Measurements from ENCODE around the gene GABARAP.

The GABARAP gene

DNA sequence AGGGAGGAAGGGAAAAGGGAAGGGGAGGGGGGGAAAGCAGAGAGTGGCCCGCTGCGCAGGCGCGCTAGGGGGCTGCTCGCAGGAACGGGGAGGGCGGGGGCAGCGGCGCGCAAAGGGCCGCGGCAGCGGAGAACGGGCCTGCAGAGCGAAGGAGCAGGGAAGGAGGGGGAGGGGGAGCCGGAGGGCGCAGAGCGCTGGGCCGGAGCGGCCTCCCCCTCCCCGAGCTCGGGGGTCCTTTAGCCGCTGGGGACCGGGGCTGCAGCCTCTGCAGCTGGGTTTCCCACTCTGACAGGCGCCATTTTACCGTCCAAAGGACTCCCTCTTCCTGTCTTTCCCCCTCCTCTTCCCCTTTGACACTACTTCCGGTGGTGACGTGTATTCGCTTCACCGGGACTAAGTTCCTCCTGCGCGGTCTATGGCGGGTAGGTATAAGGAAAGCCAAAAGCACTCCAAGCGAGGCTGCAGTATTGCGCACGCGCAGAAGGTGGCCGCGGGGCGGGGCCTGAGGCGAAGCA lies 9.5 kb upstream of the GABARAP start, which contains the start of gene CTDNEP1:
Gene CTDNEP1, minus strand, starts transcription at position 74 of the 515 bp plus-strand sequence. CDS start 438 bp downstream, outside the sequence.
- peaks cover 27% of the 10 kb centered on the region for H3K36me3 Mint-ChIP-seq (ENCODE audit: low read depth)
- H3K4me1 Mint-ChIP-seq = peaks cover 51% of the 10 kb centered on the region
- DNase-seq = peak; percentile 99
- peak within 1 kb of the TSS; percentile 100 for H3K27ac Mint-ChIP-seq
- no peaks in the 10 kb centered on the region for H3K9me3 Mint-ChIP-seq
- peaks cover 2% of the 10 kb centered on the region for H3K27me3 Mint-ChIP-seq (ENCODE audit: low read depth, poor library complexity)
- TF ChIP-seq, protein P1, sequence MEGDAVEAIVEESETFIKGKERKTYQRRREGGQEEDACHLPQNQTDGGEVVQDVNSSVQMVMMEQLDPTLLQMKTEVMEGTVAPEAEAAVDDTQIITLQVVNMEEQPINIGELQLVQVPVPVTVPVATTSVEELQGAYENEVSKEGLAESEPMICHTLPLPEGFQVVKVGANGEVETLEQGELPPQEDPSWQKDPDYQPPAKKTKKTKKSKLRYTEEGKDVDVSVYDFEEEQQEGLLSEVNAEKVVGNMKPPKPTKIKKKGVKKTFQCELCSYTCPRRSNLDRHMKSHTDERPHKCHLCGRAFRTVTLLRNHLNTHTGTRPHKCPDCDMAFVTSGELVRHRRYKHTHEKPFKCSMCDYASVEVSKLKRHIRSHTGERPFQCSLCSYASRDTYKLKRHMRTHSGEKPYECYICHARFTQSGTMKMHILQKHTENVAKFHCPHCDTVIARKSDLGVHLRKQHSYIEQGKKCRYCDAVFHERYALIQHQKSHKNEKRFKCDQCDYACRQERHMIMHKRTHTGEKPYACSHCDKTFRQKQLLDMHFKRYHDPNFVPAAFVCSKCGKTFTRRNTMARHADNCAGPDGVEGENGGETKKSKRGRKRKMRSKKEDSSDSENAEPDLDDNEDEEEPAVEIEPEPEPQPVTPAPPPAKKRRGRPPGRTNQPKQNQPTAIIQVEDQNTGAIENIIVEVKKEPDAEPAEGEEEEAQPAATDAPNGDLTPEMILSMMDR (IDR thresholded peaks at IDR 0.05) = no peak
- H3K4me3 Mint-ChIP-seq = peak within 1 kb of the TSS; percentile 98

DNA sequence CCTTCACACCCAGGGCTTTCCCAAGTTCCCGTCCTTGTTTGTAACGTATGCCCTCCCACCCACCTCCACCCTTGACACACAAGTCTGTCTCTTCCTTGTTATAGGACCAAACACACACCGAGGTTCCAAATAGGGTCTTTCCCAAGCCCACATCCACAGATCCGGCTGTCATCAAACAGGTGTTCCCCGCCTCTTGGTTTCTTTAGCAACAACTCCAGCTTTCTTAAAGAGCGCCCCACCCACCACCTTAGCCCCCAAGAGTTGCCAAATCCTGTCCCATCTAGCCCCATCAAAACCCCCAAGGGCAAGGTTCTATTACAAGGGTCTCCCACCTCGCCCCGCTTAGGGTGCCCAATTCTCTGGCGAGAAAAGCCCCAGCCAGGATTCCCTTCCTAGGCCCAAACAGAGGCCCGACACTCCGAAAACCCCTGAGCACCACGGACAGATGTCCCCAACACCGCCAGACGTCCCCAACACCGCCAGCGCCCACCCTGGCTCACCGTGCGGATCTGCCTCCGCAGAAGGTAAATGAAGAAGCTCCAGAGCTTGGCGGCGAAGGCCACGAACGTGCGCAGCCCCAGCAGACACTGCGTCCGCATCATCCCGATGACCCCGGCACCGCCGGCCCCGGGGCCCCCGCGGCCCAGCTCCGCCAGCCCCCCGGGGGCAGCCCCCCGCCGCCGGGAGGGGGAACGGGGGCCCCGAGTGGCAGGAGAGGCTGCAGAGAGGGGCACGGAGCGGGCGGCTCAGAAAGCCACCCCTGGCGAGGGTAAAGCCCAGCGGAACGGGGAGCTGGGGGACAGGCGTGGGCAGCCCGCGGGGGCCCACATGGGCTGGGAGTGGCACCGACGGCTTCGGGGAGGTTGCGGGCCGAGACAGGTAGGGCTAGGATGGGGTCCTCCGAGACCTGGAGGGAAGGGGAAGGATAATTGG lies 8.7 kb upstream of the GABARAP start:
- H3K4me1 Mint-ChIP-seq = peaks cover 51% of the 10 kb centered on the region
- TF ChIP-seq, protein P1 (IDR thresholded peaks at IDR 0.05) = no peak
- H3K27ac Mint-ChIP-seq = peak overlapping the region; percentile 97
- H3K36me3 Mint-ChIP-seq (ENCODE audit: low read depth) = peaks cover 29% of the 10 kb centered on the region
- H3K27me3 Mint-ChIP-seq (ENCODE audit: low read depth, poor library complexity) = peaks cover 2% of the 10 kb centered on the region
- peak; percentile 46 for DNase-seq
- peak overlapping the region; percentile 98 for H3K4me3 Mint-ChIP-seq
- no peaks in the 10 kb centered on the region for H3K9me3 Mint-ChIP-seq

DNA sequence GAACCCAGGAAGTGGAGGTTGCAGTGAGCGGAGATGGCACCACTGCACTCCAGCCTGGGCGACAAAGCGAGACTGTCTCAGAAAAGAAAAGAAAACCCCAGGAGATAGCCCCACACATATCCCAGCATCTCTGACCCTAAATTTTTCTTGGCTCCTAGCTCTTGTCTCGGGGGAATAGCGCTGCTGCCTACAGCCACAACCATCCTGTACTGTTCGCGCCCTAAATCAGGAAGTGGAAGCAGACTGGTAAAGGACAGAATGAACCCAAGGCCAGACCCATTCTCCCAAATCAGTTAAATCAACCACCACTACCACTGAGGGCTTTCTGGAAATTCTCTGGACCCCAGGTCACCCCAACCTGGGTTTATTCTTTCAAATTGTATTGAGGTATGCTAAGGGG lies 7.6 kb upstream of the GABARAP start:
- H3K9me3 Mint-ChIP-seq = no peaks in the 10 kb centered on the region
- H3K27ac Mint-ChIP-seq = peak overlapping the region; percentile 93
- H3K4me3 Mint-ChIP-seq = peak overlapping the region; percentile 98
- no peak for DNase-seq
- H3K36me3 Mint-ChIP-seq (ENCODE audit: low read depth) = peaks cover 31% of the 10 kb centered on the region
- peaks cover 50% of the 10 kb centered on the region for H3K4me1 Mint-ChIP-seq
- peaks cover 2% of the 10 kb centered on the region for H3K27me3 Mint-ChIP-seq (ENCODE audit: low read depth, poor library complexity)
- TF ChIP-seq, protein P1 (IDR thresholded peaks at IDR 0.05) = no peak

DNA sequence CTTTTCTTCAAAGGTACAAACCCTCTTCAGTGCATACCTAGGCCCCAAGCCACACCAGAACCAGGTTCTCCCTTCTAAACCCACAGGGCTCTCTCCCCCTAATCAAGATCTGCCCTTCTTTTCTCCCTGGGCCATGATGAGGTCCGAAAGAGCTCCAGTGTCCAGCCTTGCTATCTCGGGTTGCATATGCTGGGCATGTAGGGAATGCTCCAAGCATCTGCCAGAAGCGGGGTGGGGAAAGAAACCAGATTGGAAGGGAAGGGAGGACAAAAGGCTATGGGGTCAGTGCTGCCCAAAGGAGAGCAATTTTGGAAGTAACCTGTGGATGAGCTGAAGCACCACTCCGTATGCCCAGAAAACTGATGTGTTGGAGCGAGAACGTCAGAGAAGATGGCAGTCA lies 7.0 kb upstream of the GABARAP start:
- no peak for DNase-seq
- no peaks in the 10 kb centered on the region for H3K9me3 Mint-ChIP-seq
- H3K27me3 Mint-ChIP-seq (ENCODE audit: low read depth, poor library complexity) = no peaks in the 10 kb centered on the region
- H3K4me1 Mint-ChIP-seq = peaks cover 46% of the 10 kb centered on the region
- H3K27ac Mint-ChIP-seq = peak overlapping the region; percentile 90
- TF ChIP-seq, protein P1 (IDR thresholded peaks at IDR 0.05) = no peak
- H3K4me3 Mint-ChIP-seq = peak overlapping the region; percentile 98
- H3K36me3 Mint-ChIP-seq (ENCODE audit: low read depth) = peaks cover 32% of the 10 kb centered on the region

DNA sequence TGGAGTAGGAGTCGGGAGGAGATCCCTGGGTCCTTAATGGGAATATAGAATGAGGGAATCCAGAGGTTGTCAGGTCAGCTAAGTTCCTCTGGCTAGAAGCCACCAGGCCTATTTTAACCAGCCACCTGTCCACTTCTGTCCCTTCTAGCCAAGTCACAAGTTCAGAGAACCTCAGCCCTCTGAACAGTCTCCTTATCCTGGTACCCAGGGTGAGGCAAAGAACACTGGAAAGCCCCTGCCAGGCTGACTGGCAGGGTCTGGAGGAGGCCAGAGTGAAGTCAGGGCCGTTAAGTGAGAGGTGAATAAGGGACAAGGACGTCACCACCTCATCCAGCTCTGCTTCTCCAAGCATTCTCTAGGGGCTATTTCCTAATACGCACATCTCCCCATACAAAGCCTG lies 6.5 kb upstream of the GABARAP start:
- no peak for DNase-seq
- TF ChIP-seq, protein P1 (IDR thresholded peaks at IDR 0.05) = no peak
- Mint-ChIP-seq H3K9me3 (no peaks in the 10 kb centered on the region), H3K4me1 (peaks cover 44% of the 10 kb centered on the region), H3K36me3 (ENCODE audit: low read depth) (peaks cover 33% of the 10 kb centered on the region), H3K4me3 (peak overlapping the region; percentile 98), H3K27ac (peak overlapping the region; percentile 90), H3K27me3 (ENCODE audit: low read depth, poor library complexity) (no peaks in the 10 kb centered on the region)

Data from nephron progenitor cell (in vitro differentiated cells).